Transverse colon (tissue), 4 donors: ENCODE measurements around the gene TERB1. TPM values are rescaled to one million over a fixed set of nuclear protein-coding genes. Genes with fewer than 3 reads are reported as not detected.

Experiments
- DNase-seq: peaks from one replicate; pipeline ENCODE4 v3.0.0-alpha.2; 2019
- H3K27ac ChIP-seq, 4 donors: fragments of 200-600 bp; sonication (generic); 2 replicates each; pipeline ENCODE4 v1.5.1; 2016 to 2018; ENCODE audit warnings: inconsistent platforms in 4 of 4
- H3K27me3 ChIP-seq: fragments of 200-600 bp; sonication (generic); 2 replicates; pipeline ENCODE4 v1.5.1; 2017; ENCODE audit warnings: inconsistent platforms
- H3K36me3 ChIP-seq, 4 donors: fragments of 200-600 bp; sonication (generic); 2 replicates each; pipeline ENCODE4 v1.5.1; 2017 to 2019; ENCODE audit warnings: inconsistent platforms in 4 of 4
- H3K4me1 ChIP-seq, 4 donors: fragments of 200-600 bp; sonication (generic); 2 replicates each; pipeline ENCODE4 v1.5.1; 2017 to 2020; ENCODE audit warnings: inconsistent platforms in 4 of 4
- H3K4me3 ChIP-seq, 4 donors: fragments of 200-600 bp; sonication (generic); 1 replicate in 1 of 4; 2 replicates in 3 of 4; pipeline versions ENCODE4 v1.5.1 to v1.6.1; 2017 to 2019; ENCODE audit warnings: inconsistent platforms in 4 of 4
- H3K9me3 ChIP-seq, 2 donors: fragments of 200-600 bp; sonication (generic); 2 replicates each; pipeline ENCODE4 v1.5.1; 2017 to 2019; ENCODE audit warnings: inconsistent platforms in 2 of 2
- CTCF ChIP-seq, 5 experiments: fragments of 200-600 bp in 3 of 5; fragments of 450-650 bp in 2 of 5; sonication (generic) in 3 of 5; IDR thresholded peaks; 1 replicate in 2 of 5; 2 replicates in 3 of 5; pipeline ENCODE4 v1.5.1; 2016 to 2017; ENCODE audit warnings: antibody characterized with exemption in 5 of 5, inconsistent platforms in 3 of 5, mild to moderate bottlenecking in 2 of 5, moderate library complexity in 1 of 5
- EP300 ChIP-seq: sonication (generic); formaldehyde crosslinking; IDR thresholded peaks from one replicate; pipeline ENCODE4 v1.6.1; 2017; ENCODE audit warnings: antibody characterized with exemption, low read depth
- POLR2A ChIP-seq: fragments of 450-650 bp; IDR thresholded peaks from one replicate; pipeline ENCODE4 v1.6.1; 2016; ENCODE audit warnings: antibody characterized with exemption, mild to moderate bottlenecking, moderate library complexity
- POLR2AphosphoS5 ChIP-seq, 3 donors: sonication (generic); formaldehyde crosslinking; IDR thresholded peaks; one replicate each; pipeline ENCODE4 v1.6.1; 2016; ENCODE audit warnings: antibody characterized with exemption in 3 of 3
- WGBS, 2 donors: methylation state at CpG; one replicate each; pipeline ENCODE4 v1.1.5; 2018; ENCODE audit warnings: low coverage in 1 of 2; 5-methylcytosine and 5-hydroxymethylcytosine counted together
- in situ Hi-C, 4 donors: fragments of 200-750 bp; cut with MboI; loops; one replicate each; pipeline versions ENCODE4 v1.15.0 to v1.15.1; 2017; ENCODE audit warnings: low sequenced_read_pairs in 3 of 4, low pct_ligation_motif_present in 1 of 4, low pct_unique_long_range_greater_than_20kb in 1 of 4
- intact Hi-C: fragments of 100-400 bp; cut with DNase I; formaldehyde crosslinking; loops from one replicate; pipeline ENCODE4 v1.15.1; 2023; ENCODE audit warnings: low total_unique reads
- total RNA-seq, 4 donors: library from RNA; depleted of rRNA; stranded (reverse); fragments of >200 nt; gene quantifications; one replicate each; pipeline ENCODE4 v1.1.0, GENCODE V29; 2016

The TERB1 gene
- total RNA-seq, 4 donors from 2014 or later = 0.32 TPM; not detected in 3

- Histone ChIP-seq H3K4me1 (peaks cover 4 to 14% (median 12%) of the 10 kb centered on the region in 4 donors), H3K36me3 (no peaks in the 10 kb centered on the region), H3K27me3 (peaks cover 32% of the 10 kb centered on the region), H3K27ac (no peak overlapping the region), H3K9me3 (no peaks in the 10 kb centered on the region), H3K4me3 (no peak overlapping the region)
- 79% methylated on average over 1 of the region's 1 CpG; no CpG with 5 or more reads in 1 of the 2 donors for WGBS, 2 donors
- intact Hi-C loops = no loop called here
- DNase-seq = no peak
- no peak for TF ChIP-seq POLR2A
- no peak for TF ChIP-seq CTCF (IDR thresholded peaks at IDR 0.05)
- TF ChIP-seq EP300 = no peak
- TF ChIP-seq POLR2AphosphoS5 (IDR thresholded peaks at IDR 0.05) = no peak
- in situ Hi-C loops = no loop called here
Observed at GRCh38 chr16:66846266-66846665, 44.9 kb upstream of the TERB1 start.

- DNase-seq = no peak
- Histone ChIP-seq H3K36me3 (no peaks in the 10 kb centered on the region), H3K9me3 (no peaks in the 10 kb centered on the region), H3K4me3 (no peak overlapping the region), H3K27ac (no peak overlapping the region), H3K4me1 (peaks cover 4 to 14% (median 12%) of the 10 kb centered on the region in 4 donors), H3K27me3 (peaks cover 32% of the 10 kb centered on the region)
- WGBS, 2 donors = 77% methylated on average over 9 of the region's 9 CpGs; no CpG with 5 or more reads in 1 of the 2 donors
- TF ChIP-seq POLR2AphosphoS5 (IDR thresholded peaks at IDR 0.05) = no peak
- no peak for TF ChIP-seq EP300
- TF ChIP-seq CTCF (IDR thresholded peaks at IDR 0.05) = no peak
- TF ChIP-seq POLR2A = no peak
- in situ Hi-C loops = no loop called here
- intact Hi-C loops = no loop called here
Observed at GRCh38 chr16:66845791-66846221, 44.4 kb upstream of the TERB1 start.

- Histone ChIP-seq H3K9me3 (no peaks in the 10 kb centered on the region), H3K4me3 (peak overlapping the region in 3 of 4 donors; percentile 20 to 51 (median 41)), H3K27me3 (peaks cover 32% of the 10 kb centered on the region), H3K4me1 (peaks cover 4 to 14% (median 12%) of the 10 kb centered on the region in 4 donors), H3K27ac (no peak overlapping the region), H3K36me3 (no peaks in the 10 kb centered on the region)
- in situ Hi-C loops (no loop called here), intact Hi-C loops (no loop called here)
- TF ChIP-seq CTCF (IDR thresholded peaks at IDR 0.05) = no peak
- TF ChIP-seq EP300 = no peak
- no peak for TF ChIP-seq POLR2A
- TF ChIP-seq POLR2AphosphoS5 (IDR thresholded peaks at IDR 0.05) = no peak
- no peak for DNase-seq
- WGBS, 2 donors = 21 to 60% methylated on average over 2 to 10 of the region's 10 CpGs
Observed at GRCh38 chr16:66845080-66845410, 43.7 kb upstream of the TERB1 start.

- in situ Hi-C loops (no loop called here), intact Hi-C loops (no loop called here)
- peaks cover 32% of the 10 kb centered on the region for H3K27me3 ChIP-seq
- H3K27ac ChIP-seq = no peak within 1 kb of the TSS
- no peaks in the 10 kb centered on the region for H3K9me3 ChIP-seq
- WGBS, 2 donors = 2% methylated on average over 47 of the region's 79 CpGs; no CpG with 5 or more reads in 1 of the 2 donors
- H3K4me1 ChIP-seq = peaks cover 4 to 14% (median 12%) of the 10 kb centered on the region in 4 donors
- H3K4me3 ChIP-seq = peak within 1 kb of the TSS in 3 of 4 donors; percentile 20 to 51 (median 41)
- no peak for DNase-seq
- TF ChIP-seq POLR2A (no peak), EP300 (no peak), CTCF (IDR thresholded peaks at IDR 0.05) (no peak), POLR2AphosphoS5 (IDR thresholded peaks at IDR 0.05) (no peak)
- H3K36me3 ChIP-seq = no peaks in the 10 kb centered on the region
Observed at GRCh38 chr16:66844342-66845079, 43.1 kb upstream of the TERB1 start, which contains the start of gene CA7. Gene CA7, plus strand, starts transcription at chr16:66844414. Its CDS starts 74 bp downstream, at chr16:66844488.
